GM12892 (cell line): ENCODE data around the gene SNX4.

Experiments used
- POLR2A ChIP-seq: IDR thresholded peaks from 2 replicates; pipeline ENCODE4 v1.6.1; 2011; ENCODE audit warnings: low read depth, low read length, control low read depth
- POLR2AphosphoS5 ChIP-seq: IDR thresholded peaks from 2 replicates; pipeline ENCODE4 v1.6.1; 2011; ENCODE audit warnings: low read depth, low read length, control low read depth
- TAF1 ChIP-seq: IDR thresholded peaks from 2 replicates; pipeline ENCODE4 v1.6.1; 2011; ENCODE audit warnings: low read depth, mild to moderate bottlenecking, control low read depth, low read length, borderline replicate concordance

- TF ChIP-seq POLR2A: no peak
- TF ChIP-seq POLR2AphosphoS5: no peak
- no peak for TF ChIP-seq TAF1
These were observed 36.3 kb upstream of the SNX4 start for GRCh38 chr3:125556314-125556713.
